Measurements from ENCODE around the gene ERBIN.

- TF ChIP-seq CTCF (IDR thresholded peaks at IDR 0.05) (no peak), POLR2A (IDR thresholded peaks at IDR 0.05) (no peak)
Observed at GRCh38 chr5:66015196-66015960, 89.0 kb downstream of the ERBIN start.

All from Peyer's patch (tissue), 4 donors.